ENCODE results near the gene SLC10A4. TPM values are rescaled to one million over a fixed set of nuclear protein-coding genes. Genes with fewer than 3 reads are reported as not detected.
"Not testable (repeated sequence)": the region's sequence is repeated elsewhere in the genome, so short reads cannot be mapped to it uniquely, and the experiment has no call there.

The SLC10A4 gene, protein sequence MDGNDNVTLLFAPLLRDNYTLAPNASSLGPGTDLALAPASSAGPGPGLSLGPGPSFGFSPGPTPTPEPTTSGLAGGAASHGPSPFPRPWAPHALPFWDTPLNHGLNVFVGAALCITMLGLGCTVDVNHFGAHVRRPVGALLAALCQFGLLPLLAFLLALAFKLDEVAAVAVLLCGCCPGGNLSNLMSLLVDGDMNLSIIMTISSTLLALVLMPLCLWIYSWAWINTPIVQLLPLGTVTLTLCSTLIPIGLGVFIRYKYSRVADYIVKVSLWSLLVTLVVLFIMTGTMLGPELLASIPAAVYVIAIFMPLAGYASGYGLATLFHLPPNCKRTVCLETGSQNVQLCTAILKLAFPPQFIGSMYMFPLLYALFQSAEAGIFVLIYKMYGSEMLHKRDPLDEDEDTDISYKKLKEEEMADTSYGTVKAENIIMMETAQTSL
- polyA plus RNA-seq = under 1 TPM in 2 of 3 donors, not detected in 1; 0.03 to 0.12 TPM

DNA sequence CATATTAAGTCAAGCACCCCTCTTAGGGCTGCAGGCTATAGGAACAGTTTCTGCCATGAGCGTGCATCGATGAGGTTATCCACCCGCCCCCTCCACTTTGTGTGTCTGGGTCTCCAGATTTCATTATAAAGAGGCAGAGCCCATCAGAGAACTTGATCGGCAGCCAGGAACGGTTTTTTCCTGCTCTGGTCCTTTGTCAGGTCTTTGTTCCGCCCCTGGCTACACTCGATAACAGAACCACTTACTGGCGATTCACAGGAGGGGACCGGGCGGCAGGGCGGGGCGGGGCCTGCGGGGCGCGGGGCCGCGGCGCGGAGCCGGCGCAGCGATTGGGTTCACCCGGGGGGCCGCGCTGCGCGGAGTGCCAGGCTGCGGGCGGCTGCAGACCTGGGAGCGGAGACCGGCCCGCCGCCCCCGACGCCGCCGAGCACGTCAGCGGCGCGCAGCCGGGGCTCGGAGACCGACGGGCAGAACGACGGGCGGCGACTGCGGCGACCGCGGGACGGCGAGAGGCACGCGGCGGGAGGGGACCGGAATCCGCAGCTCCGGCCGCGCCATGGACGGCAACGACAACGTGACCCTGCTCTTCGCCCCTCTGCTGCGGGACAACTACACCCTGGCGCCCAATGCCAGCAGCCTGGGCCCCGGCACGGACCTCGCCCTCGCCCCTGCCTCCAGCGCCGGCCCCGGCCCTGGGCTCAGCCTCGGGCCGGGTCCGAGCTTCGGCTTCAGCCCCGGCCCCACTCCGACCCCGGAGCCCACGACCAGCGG lies at the start of gene SLC10A4:
Gene SLC10A4 (plus strand): TSS at position 338 of the 771 bp plus-strand sequence. CDS start 219 bp downstream, at position 557.
- H3K27ac ChIP-seq (ENCODE audit: low read depth, low read length) = no peak within 1 kb of the TSS
- 1 to 4% (median 3%) methylated on average over 70 to 85 of the region's 85 CpGs for WGBS, 3 donors

DNA sequence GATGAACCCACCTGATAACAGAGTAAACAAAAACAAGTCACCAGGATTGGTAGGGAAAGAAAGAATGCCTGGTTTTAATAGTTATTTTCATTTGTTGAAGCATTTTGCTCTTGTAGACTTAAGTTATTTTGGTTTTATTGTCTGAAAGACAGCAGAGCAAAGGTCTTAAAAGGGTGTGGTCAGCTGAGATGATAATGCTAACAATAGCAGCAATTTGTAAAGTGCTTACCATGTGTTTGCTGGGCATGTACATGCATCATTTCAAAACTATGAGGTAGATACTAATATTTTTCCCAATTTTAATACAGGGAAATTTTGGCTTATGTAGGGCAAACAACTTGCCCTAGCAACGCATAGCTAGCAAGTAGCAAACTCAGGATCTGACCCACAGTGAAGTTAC lies 46.8 kb upstream of the SLC10A4 start:
- 91 to 97% (median 93%) methylated on average over 1 of the region's 1 CpG for WGBS, 3 donors
- H3K27ac ChIP-seq (ENCODE audit: low read depth, low read length) = no peak overlapping the region

DNA sequence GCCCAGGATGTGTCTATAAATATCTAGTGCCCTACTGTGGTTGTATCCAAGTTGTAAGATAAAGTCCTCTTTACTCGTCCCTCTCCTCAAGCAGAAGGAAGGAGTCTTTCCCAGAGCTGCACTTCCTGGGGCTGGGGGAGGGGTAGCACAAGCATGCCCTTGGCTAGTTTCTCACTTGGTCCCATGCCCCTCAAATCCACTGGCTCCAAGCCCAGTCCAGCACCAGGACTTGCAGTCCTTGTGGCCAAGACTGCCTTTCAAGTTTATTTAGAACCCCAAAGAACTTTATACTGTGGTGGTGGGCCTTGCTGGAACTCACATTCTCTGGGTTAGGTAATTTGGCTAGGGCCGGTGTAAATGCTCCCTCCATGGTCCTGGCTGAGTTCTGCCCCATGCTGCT lies 43.2 kb upstream of the SLC10A4 start:
- WGBS, 3 donors = 51 to 68% (median 64%) methylated on average over 2 of the region's 2 CpGs
- no peak overlapping the region for H3K27ac ChIP-seq (ENCODE audit: low read depth, low read length)

DNA sequence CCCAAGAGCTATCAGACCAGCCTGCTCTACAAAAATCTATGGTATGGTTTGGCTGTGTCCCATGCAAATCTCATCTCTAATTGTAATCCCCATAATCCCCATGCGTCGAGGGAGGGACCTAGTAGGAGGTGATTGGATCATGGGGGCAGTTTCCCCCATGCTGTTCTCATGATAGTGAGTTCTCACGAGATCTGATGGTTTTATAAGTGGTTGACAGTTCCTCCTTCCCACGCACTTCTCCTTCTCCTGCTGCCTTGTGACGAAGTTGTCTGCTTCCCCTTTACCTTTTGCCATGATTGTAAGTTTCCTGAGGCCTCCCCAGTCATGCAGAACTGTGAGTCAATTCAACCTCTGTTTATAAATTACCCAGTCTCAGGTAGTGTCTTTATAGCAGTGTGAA lies 42.2 kb upstream of the SLC10A4 start:
- 62 to 83% (median 64%) methylated on average over 5 of the region's 5 CpGs for WGBS, 3 donors
- H3K27ac ChIP-seq (ENCODE audit: low read depth, low read length) = not testable (repeated sequence)

DNA sequence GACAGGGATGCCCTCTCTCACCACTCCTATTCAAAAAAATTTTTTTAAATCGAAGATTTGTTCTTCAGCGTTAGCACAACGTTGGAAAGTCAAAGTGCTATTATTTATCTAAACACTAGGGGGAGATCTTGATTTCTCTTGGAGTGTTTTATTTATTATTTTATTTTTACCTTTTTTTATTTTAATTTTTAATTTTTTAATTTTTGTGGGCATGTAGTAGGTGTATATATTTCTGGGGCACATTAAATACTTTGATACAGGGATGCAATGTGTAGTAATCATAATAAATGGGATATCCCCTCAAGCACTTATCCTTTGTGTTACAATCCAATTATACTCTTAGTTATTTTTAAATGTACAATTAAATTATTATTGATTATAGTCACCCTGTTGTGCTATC lies 37.4 kb upstream of the SLC10A4 start:
- WGBS, 3 donors = 6 to 7% (median 6%) methylated on average over 3 of the region's 3 CpGs

DNA sequence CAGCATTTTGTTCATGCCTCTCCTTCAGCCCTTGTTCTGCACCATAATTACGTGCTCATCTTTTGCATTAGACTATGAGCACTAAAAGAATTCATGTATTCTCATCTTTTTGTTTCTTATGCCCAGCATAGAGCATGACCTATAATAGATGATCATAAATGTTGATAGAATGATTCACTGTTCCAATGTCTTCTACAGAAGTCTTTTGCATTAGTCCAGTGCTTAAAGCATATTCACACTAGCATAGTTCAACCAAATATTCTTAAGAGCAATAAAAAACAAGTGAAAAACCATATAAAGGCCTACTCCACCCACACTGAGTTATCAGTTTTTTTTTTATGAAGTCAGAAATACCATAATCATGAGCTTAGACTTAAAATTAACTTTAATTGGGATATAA lies 36.5 kb upstream of the SLC10A4 start:
- H3K27ac ChIP-seq (ENCODE audit: low read depth, low read length) = no peak overlapping the region
- WGBS, 3 donors = 89 to 93% (median 91%) methylated on average over 1 of the region's 1 CpG

More for the DNA sequence above, 37.4 kb upstream of the SLC10A4 start:
- no peak overlapping the region for H3K27ac ChIP-seq (ENCODE audit: low read depth, low read length)

DNA sequence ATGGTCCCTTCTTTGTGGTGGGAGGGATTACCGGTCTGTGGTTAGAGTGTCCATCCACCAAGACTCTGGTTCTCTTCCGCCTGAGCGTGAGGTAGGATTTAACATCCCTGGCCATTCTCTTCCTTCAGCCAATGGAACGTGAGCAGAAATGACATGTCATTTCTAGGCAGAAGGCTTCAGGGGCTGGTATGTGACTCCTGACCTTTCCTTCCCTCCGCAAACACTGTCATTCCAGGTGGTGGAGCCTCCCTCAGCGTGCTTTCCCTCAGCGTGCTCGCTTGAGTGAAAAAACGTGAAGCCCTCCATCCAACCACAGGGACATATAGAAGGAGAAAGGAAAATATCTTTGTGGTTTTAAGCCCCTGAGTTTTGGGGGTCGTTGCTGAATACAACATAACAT lies 34.0 kb upstream of the SLC10A4 start:
- no peak overlapping the region for H3K27ac ChIP-seq (ENCODE audit: low read depth, low read length)
- WGBS, 3 donors = 79 to 94% (median 90%) methylated on average over 10 of the region's 10 CpGs

DNA sequence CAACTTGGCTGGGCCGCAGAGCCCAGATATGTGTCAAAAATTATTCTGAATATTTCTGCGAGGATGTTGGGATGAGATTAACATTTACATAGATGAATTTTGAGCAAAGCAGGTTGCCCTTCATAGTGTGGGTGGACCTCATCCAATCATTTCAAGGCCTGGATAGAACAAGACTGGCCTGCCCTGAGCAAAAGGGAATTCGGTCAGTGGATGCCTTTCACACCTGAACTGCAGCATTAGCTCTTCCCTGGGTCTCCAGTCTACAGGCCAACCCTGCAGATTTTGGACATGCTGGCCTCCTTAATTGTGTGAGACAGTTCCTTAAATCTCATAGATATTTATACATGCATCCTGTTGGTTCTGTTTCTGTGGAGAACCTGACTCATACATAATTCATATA lies 32.4 kb upstream of the SLC10A4 start:
- H3K27ac ChIP-seq (ENCODE audit: low read depth, low read length) = no peak overlapping the region
- WGBS, 3 donors = 94 to 96% (median 95%) methylated on average over 3 of the region's 3 CpGs

DNA sequence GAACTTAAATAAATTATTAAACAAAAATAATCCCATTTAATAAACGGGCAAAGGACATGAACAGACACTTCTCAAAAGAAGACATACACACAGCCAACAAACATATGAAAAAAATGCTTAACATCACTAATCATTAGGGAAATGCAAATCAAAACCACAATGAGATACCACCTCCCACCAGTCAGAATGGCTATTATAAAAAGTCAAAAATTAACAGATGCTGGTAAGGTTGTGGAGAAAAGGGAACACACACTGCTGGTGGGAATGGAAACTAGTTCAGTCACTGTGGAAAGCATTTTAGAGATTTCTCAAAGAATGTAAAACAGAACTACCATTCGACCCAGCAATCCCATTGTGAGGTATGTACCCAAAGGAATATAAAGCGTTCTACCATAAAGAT lies 31.5 kb upstream of the SLC10A4 start:
- not testable (repeated sequence) for H3K27ac ChIP-seq (ENCODE audit: low read depth, low read length)
- WGBS, 3 donors = 83 to 90% (median 85%) methylated on average over 3 of the region's 3 CpGs

DNA sequence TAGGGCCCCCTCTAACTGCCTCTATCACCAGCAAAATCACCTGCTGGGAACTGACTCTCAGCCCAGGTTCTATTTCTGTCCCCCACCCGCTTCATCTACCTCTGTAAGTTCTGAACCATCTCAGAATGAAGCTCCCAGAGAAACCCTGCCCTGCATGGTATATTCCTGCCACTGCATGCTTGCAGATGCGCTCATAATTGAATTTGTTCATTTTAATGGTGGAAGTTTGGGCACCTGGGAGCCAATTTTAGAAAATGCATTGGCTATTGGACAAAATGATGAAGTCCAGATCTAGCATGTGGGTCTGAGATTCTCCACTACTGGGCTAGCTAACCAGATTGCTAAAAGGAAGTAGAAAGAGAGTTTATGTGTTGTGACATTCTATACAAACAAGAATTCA lies 28.6 kb upstream of the SLC10A4 start:
- 95 to 100% (median 97%) methylated on average over 2 of the region's 2 CpGs for WGBS, 3 donors
- no peak overlapping the region for H3K27ac ChIP-seq (ENCODE audit: low read depth, low read length)

DNA sequence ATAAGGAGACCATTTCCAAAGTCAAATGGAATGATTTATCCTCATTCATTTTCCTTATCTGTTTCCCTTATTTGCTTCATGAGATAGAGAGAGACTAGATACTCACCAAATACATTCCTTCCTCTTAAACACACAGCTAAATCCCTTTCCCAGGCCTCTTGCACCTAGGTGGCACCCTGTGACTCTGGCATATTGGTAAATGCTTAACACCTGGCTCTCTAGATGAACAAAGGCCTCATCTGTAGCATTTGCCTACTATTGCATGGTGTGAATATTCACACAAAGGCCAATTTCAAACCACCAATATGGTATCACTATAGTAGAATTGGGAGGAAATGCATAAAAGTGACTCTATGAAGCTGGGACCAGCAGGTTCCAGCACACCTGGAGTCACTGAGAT lies 22.1 kb upstream of the SLC10A4 start:
- no peak overlapping the region for H3K27ac ChIP-seq (ENCODE audit: low read depth, low read length)

DNA sequence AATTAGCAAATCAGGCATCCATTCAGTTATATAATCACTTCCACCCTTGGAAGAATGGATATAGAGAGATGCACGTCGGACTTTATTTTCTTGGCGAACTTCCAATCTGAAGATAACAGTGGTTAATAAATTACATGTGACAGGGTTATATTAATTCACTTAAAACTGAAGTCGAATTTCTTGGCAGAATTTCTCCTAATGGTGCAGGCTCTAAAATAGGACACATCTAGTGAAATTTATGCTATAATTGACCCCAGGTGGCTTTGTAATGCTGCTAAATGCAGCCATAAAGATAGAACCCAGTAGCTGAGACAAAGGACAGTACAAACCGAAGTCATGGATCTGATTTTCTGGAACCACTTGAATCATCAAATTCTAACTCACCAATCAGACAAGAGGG lies 20.8 kb upstream of the SLC10A4 start:
- H3K27ac ChIP-seq (ENCODE audit: low read depth, low read length) = no peak overlapping the region
- WGBS, 3 donors = 24 to 50% (median 48%) methylated on average over 5 of the region's 5 CpGs

DNA sequence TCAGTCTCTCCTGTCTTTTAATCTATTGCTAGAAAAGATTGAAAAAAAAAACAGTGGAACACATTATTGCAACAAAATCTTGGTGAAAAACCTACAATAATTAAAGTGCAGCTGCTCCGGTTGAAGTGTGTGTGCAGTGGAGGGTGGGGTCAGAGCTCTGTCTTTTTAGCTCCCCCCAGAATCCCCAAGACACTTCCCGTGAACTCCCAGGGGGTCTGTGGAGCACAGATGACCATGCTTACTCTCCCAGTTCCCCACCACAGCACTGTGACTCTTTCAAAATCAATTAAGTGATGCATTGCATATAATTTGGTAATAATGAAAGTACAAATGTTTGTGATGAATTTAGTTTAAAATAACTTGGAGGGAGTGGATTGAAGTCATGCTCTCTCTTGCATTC lies 15.7 kb upstream of the SLC10A4 start:
- no peak overlapping the region for H3K27ac ChIP-seq (ENCODE audit: low read depth, low read length)
- WGBS, 3 donors = 53 to 65% (median 56%) methylated on average over 2 of the region's 2 CpGs

DNA sequence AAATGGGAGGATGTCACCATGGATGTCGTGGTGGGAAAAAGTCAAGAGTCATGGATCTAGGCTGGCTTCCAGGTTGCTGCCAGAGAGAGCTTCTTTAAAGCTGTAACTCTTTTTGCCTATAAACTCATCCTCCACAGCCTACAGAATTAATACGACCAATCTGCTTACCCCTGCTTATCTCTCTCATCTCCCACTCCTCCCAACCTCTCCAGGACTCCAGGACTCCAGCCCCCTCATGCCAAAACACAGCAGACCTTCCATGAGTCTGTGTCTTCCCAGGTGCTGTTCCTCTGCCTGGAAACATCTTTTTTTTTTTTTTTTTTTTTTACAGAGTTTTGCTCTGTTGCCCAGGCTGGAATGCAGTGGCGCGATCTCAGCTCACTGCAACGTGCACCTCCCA lies 15.3 kb upstream of the SLC10A4 start:
- WGBS, 3 donors = 50 to 78% (median 66%) methylated on average over 3 to 4 of the region's 5 CpGs
- no peak overlapping the region for H3K27ac ChIP-seq (ENCODE audit: low read depth, low read length)

DNA sequence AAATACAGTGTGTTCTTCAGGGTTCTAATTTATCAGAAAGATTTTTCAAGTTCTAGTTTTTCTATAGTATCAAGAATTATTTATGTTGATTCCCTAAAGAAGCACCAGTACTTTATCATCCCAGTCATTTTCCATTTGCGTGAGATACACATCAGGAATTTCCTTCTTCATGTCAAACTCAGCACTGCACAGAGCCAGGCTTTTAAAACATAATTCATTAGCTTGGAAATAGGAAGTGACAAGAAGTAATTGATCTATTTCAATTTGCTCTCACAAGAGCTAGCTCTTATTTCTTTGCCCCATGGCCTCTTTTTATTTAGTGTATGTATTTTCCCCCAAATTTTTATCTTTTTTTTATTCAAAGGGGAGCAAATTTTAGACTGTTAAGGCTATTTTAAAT lies 13.0 kb upstream of the SLC10A4 start:
- WGBS, 3 donors = 63 to 74% (median 64%) methylated on average over 1 of the region's 1 CpG
- H3K27ac ChIP-seq (ENCODE audit: low read depth, low read length) = no peak overlapping the region

DNA sequence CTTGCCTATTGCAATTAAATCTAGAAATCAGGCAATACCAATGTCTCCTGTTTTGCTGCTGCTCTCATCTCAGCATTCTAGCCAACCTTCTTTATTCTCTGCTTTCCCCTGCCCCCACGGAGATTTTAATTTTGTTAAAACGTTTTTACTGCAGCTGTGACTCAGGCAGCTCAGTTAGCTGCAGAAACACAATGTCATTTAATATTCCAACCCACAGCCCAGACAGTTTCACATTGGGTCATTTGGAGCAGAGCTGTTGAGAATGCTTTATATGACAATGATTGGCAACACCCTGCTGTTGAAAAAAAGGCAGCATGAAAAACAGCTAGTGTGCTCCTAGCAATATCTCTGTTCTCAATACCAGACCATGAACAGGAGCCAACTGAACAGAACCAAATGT lies 12.6 kb upstream of the SLC10A4 start:
- WGBS, 3 donors = 31 to 48% (median 39%) methylated on average over 2 of the region's 2 CpGs

DNA sequence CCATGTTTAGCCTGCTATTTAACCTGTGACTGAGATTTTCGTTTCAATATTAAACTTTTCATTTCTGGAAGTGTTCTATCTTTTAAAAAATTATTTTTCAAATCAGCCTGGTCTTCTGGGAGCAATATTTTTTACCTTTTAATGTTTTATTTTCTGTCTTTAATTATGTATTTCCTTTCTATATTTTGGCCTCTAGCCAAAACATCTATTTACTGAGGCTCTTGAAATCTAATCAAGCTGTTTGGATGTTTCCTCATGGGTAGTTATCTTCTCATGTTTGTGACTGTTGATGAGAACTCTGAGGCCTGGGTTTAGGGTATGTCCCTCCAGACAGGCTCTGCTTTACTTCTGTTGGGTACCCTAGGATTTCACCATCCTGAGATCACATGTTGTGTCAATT lies 10.3 kb upstream of the SLC10A4 start:
- no peak overlapping the region for H3K27ac ChIP-seq (ENCODE audit: low read depth, low read length)
- 73 to 87% (median 79%) methylated on average over 1 of the region's 1 CpG for WGBS, 3 donors

More for the DNA sequence above, 12.6 kb upstream of the SLC10A4 start:
- no peak overlapping the region for H3K27ac ChIP-seq (ENCODE audit: low read depth, low read length)

DNA sequence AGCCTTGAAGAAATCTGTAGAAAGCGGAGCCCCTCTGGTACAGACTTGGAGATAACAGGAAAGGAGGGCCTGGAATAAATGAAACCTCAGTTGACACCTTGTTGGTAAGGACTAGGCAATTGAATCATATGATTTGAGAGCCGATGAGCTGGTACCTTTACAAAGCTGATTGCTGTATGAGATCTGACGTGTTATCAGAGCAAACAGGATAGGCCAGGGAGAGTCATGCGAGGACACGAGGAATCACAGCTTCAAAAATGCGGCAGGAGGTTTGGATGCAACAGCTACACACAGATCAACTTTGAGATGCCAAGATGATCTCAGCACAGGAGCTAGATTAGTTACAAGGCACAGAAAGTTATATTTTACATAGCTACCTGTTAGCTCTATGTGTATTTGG lies 7.4 kb upstream of the SLC10A4 start:
- H3K27ac ChIP-seq (ENCODE audit: low read depth, low read length) = no peak overlapping the region
- WGBS, 3 donors = 76 to 95% (median 93%) methylated on average over 6 of the region's 6 CpGs

DNA sequence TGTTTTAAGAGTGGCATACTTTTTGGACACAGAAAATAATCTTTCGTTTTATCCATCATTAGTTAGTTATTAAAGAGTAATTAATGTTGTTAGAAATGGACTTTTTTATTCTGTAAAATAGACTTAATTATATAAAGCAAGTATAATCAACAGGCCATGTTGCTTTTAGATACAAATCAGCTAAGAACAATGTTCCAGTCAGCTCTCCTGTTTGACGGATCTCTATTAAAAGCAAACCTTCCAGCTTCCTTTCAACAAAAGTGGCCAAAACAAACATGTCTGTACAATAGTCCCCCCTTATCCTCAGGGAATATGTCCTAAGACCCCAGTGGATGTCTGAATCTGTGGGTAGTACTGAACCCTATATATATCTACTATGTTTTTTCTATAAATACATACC lies 4.9 kb upstream of the SLC10A4 start:
- no peak overlapping the region for H3K27ac ChIP-seq (ENCODE audit: low read depth, low read length)
- WGBS, 3 donors = 56 to 84% (median 73%) methylated on average over 2 of the region's 2 CpGs

DNA sequence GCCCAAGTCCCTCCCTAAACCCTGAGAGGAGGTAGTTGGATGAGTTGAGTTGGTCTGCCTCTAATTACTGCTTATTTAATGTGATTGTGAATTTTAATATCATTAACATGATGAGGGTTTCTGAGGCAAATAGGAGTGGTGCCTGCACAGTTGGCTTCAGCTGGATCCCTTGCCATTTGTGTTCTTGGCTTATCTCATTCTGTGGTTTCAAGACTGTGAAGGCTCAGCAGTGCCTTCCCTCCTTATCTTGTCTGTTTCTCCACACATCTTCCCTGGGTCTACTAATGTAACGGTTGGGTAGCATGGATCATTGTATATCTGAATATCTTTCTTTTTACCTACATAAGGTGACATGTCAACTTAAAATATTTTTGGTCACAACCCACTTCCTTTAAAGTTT lies 1.6 kb upstream of the SLC10A4 start:
- H3K27ac ChIP-seq (ENCODE audit: low read depth, low read length) = no peak overlapping the region
- 63 to 92% (median 84%) methylated on average over 1 of the region's 1 CpG for WGBS, 3 donors
